ENCODE measurements around the gene COMP.

- TF ChIP-seq, protein P1, sequence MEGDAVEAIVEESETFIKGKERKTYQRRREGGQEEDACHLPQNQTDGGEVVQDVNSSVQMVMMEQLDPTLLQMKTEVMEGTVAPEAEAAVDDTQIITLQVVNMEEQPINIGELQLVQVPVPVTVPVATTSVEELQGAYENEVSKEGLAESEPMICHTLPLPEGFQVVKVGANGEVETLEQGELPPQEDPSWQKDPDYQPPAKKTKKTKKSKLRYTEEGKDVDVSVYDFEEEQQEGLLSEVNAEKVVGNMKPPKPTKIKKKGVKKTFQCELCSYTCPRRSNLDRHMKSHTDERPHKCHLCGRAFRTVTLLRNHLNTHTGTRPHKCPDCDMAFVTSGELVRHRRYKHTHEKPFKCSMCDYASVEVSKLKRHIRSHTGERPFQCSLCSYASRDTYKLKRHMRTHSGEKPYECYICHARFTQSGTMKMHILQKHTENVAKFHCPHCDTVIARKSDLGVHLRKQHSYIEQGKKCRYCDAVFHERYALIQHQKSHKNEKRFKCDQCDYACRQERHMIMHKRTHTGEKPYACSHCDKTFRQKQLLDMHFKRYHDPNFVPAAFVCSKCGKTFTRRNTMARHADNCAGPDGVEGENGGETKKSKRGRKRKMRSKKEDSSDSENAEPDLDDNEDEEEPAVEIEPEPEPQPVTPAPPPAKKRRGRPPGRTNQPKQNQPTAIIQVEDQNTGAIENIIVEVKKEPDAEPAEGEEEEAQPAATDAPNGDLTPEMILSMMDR (conservative IDR thresholded peaks at IDR 0.05; ENCODE audit: low read depth, low read length), result no peak
- TF ChIP-seq EZH2 (IDR thresholded peaks at IDR 0.05; ENCODE audit: low read length, unreplicated experiment), result no peak
Observed at GRCh38 chr19:18780081-18780480, 11.0 kb downstream of the COMP start.
